HG03060 (cell line): Measurements from ENCODE around the gene HPX.
A peak's percentile ranks its signal among the peaks of the same experiment; 100 is the strongest.

Experiments used
- ATAC-seq: cut with Tn5 transposase; IDR thresholded peaks from one replicate; pipeline ENCODE4 v1.9.1; 2021; ENCODE audit warnings: low read depth, moderate number of reproducible peaks; ENCODE audit not compliant: unreplicated experiment

The HPX gene

GRCh38 chr11:6440906-6441358 is at the start of gene HPX:
Gene HPX, minus strand, starts transcription at chr11:6440987. Its CDS starts 24 bp downstream, at chr11:6440963.
- ATAC-seq, result no peak

- no peak for ATAC-seq
These were observed 48.5 kb upstream of the HPX start for GRCh38 chr11:6489306-6489705.

- ATAC-seq, result no peak
These were observed 48.0 kb upstream of the HPX start for GRCh38 chr11:6488821-6489220.

- ATAC-seq, result no peak
These were observed 47.6 kb upstream of the HPX start for GRCh38 chr11:6488342-6488741.

GRCh38 chr11:6486938-6487337 is 46.2 kb upstream of the HPX start:
- ATAC-seq, result no peak

GRCh38 chr11:6486256-6486655 is 45.5 kb upstream of the HPX start:
- ATAC-seq, result no peak

GRCh38 chr11:6485661-6486060 is 44.9 kb upstream of the HPX start:
- no peak for ATAC-seq

- ATAC-seq, result no peak
These were observed 42.2 kb upstream of the HPX start for GRCh38 chr11:6483015-6483414.

GRCh38 chr11:6482441-6482840 is 41.7 kb upstream of the HPX start:
- no peak for ATAC-seq

- ATAC-seq, result no peak
These were observed 41.1 kb upstream of the HPX start for GRCh38 chr11:6481924-6482275.

- peak; percentile 99 for ATAC-seq
These were observed 40.5 kb upstream of the HPX start, which contains the start of the genes ARFIP2 and TIMM10B for GRCh38 chr11:6481012-6481923. Gene ARFIP2, minus strand, starts transcription at chr11:6481331. Its CDS starts 910 bp downstream, at chr11:6480421. Gene TIMM10B, plus strand, starts transcription at chr11:6481501. Its CDS starts 16 bp downstream, at chr11:6481517.

- no peak for ATAC-seq
These were observed 39.6 kb upstream of the HPX start for GRCh38 chr11:6480299-6480914.

- no peak for ATAC-seq
These were observed 35.8 kb upstream of the HPX start for GRCh38 chr11:6476571-6476970.

- ATAC-seq, result no peak
These were observed 35.1 kb upstream of the HPX start for GRCh38 chr11:6475936-6476335.

GRCh38 chr11:6474806-6475500 is 34.2 kb upstream of the HPX start:
- ATAC-seq, result no peak

GRCh38 chr11:6474413-6474792 is 33.6 kb upstream of the HPX start:
- no peak for ATAC-seq

- no peak for ATAC-seq
These were observed 32.9 kb upstream of the HPX start, which contains the start of gene TRIM3 for GRCh38 chr11:6473451-6474412. Gene TRIM3, minus strand, starts transcription at chr11:6473941. Its CDS starts 8,246 bp downstream, at chr11:6465695.

- no peak for ATAC-seq
These were observed 32.1 kb upstream of the HPX start for GRCh38 chr11:6472934-6473333.

- no peak for ATAC-seq
These were observed 28.8 kb upstream of the HPX start for GRCh38 chr11:6469599-6469998.
